ENCODE measurements around the gene ABCA7. TPM values are rescaled to one million over a fixed set of nuclear protein-coding genes. Genes with fewer than 3 reads are reported as not detected.

ABCA7 gene
- total RNA-seq, 1 donor: 3.5 TPM

DNA sequence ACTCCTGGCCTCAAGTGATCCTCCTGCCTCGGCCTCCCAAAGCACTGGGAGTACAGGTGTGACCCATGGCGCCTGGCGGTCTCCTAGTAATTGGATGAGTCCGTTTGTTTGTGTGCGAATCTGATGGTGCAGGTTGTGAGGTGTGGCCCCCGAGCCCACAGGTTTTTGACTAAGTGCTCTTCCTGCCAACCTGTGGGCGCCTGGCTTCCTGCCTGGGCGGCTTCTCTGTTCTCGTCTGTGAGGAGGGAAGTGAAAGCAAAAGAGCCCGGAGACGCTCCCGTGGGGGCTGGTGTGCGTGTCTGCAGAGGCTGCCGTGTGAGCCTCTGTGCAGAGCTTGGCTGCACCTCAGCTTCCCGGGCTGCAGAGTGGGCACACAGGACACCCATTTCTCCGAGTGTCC lies 37.0 kb downstream of the ABCA7 start:
- DNase-seq (ENCODE audit: low read depth): no peak
- TF ChIP-seq, protein P1, sequence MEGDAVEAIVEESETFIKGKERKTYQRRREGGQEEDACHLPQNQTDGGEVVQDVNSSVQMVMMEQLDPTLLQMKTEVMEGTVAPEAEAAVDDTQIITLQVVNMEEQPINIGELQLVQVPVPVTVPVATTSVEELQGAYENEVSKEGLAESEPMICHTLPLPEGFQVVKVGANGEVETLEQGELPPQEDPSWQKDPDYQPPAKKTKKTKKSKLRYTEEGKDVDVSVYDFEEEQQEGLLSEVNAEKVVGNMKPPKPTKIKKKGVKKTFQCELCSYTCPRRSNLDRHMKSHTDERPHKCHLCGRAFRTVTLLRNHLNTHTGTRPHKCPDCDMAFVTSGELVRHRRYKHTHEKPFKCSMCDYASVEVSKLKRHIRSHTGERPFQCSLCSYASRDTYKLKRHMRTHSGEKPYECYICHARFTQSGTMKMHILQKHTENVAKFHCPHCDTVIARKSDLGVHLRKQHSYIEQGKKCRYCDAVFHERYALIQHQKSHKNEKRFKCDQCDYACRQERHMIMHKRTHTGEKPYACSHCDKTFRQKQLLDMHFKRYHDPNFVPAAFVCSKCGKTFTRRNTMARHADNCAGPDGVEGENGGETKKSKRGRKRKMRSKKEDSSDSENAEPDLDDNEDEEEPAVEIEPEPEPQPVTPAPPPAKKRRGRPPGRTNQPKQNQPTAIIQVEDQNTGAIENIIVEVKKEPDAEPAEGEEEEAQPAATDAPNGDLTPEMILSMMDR (IDR thresholded peaks at IDR 0.05; ENCODE audit: insufficient read depth, low read length): no peak
- H3K4me3 ChIP-seq (ENCODE audit: low read depth, low read length): no peak overlapping the region

DNA sequence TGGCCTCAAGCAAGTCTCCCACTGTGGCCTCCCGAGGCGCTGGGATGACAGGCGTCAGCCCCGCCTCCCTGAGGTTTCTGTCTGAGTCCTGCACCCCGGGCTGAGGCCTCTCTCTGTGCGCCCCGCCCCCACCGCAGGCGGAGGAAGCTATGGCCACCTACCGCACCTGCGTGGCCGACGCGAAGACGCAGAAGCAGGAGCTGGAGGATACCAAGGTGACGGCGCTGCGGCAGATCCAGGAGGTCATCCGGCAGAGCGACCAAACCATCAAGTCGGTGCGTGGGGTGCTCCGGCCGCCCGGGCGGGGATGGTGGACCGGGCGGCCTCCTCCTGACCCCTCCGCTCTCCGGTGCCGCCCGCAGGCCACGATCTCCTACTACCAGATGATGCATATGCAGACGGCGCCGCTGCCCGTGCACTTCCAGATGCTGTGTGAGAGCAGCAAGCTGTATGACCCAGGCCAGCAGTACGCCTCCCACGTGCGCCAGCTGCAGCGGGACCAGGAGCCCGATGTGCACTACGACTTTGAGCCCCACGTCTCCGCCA lies 39.7 kb downstream of the ABCA7 start:
- no peak overlapping the region for H3K4me3 ChIP-seq (ENCODE audit: low read depth, low read length)
- TF ChIP-seq, protein P1 (IDR thresholded peaks at IDR 0.05; ENCODE audit: insufficient read depth, low read length): no peak
- no peak for DNase-seq (ENCODE audit: low read depth)

DNA sequence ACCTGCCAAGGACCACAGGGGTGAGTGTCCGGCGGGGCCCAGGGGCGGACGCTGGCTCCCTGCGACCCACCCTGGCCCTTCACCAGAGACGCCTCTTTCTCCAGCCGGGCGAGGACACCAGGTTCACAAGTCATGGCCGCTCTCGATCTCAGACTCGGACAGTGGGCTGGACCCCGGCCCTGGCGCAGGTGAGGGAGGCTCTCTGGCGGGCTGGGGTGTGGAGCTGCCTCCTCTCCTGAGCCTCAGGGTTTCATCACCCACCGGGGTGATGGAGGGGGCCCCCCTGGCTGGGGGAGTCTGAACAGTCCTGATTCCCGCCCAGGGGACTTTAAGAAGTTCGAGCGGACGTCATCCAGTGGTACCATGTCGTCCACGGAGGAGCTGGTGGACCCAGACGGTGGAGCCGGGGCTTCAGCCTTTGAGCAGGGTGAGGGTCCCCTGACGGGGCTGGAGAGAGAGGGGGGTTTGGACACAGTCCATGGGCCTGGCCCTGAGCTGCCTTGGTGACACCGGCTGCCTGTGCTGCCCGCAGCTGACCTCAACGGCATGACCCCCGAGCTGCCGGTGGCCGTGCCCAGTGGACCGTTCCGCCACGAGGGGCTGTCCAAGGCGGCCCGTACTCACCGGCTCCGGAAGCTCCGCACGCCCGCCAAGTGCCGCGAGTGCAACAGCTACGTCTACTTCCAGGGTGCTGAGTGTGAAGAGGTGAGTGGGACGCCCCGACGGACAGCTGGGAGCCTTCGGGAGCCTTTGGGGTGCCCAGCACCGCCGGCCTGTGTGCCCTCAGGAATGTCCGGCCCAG lies 40.7 kb downstream of the ABCA7 start:
- TF ChIP-seq, protein P1 (IDR thresholded peaks at IDR 0.05; ENCODE audit: insufficient read depth, low read length): no peak
- H3K4me3 ChIP-seq (ENCODE audit: low read depth, low read length): no peak overlapping the region
- DNase-seq (ENCODE audit: low read depth): no peak

DNA sequence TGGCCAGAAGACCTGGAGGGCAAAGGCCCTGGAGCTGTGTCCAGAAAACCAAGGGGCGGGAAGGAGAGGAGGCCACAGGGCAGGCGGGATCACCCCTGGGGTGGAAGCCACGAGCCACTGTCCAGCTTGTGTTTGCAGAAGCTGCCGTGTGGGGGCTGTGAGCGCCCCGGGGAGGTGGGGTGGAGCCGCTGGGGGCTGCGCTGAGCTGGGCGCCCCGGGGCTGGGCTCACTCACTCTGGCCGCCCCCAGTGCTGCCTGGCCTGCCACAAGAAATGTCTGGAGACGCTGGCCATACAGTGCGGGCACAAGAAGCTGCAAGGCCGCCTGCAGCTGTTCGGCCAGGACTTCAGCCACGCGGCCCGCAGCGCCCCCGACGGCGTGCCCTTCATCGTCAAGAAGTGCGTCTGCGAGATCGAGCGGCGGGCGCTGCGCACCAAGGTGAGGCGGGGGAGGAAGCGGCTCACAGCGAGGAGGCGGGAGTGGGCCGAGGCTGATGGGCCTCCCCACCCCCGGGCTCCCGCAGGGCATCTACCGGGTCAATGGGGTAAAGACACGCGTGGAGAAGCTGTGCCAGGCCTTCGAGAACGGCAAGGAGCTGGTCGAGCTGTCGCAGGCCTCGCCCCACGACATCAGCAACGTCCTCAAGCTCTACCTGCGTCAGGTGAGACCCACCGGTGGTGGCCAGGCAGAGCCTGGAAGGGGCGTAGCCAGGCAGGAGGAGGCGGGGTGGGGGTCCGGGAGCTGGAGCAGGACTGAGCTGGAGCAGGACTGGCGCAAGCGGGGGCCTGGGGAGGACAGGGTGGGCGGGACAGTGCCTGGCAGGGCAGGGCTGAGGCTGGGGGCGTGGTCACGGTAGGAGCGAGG lies 41.6 kb downstream of the ABCA7 start:
- TF ChIP-seq, protein P1 (IDR thresholded peaks at IDR 0.05; ENCODE audit: insufficient read depth, low read length): no peak
- DNase-seq (ENCODE audit: low read depth): no peak
- no peak overlapping the region for H3K4me3 ChIP-seq (ENCODE audit: low read depth, low read length)

DNA sequence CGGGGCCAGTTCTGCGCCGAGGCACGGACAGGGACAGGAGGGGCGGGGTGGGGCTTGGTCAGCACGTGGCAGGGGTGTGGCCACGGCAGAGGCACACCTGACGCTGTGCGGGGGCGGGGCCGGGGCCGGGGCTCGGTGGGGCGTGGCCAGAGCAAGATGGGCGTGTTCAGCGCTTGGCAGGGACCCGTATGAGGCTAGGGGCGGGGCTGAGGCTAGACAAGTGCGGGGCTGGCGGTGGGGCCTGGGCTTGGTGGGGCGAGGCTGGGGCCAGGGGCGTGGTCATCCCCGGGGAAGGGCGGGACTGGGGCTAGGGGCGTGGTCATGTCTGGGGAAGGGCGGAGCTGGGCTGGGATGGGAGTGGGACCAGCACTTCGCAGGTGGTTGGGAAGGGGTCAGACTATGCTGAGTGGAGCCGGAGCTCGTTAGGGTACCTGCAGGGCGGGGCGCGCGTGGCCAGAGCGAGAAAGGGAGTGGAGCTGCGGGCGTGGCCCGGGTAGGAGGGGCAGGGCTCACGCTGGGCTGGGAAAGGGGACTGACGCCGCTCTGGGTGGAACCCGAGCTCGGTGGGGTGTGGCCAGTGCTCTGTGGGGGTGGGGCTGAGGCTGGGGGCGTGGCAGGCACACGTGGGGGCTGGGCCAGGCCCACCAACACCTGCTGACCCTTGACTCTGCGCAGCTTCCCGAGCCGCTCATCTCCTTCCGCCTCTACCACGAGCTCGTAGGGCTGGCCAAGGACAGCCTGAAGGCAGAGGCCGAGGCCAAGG lies 42.4 kb downstream of the ABCA7 start:
- TF ChIP-seq, protein P1 (IDR thresholded peaks at IDR 0.05; ENCODE audit: insufficient read depth, low read length): no peak
- DNase-seq (ENCODE audit: low read depth): peak; percentile 20
- H3K4me3 ChIP-seq (ENCODE audit: low read depth, low read length): peak overlapping the region; percentile 31

Data from fibroblast of the aortic adventitia (primary cell).